SH-SY5Y (cell line): ENCODE results near the gene OTOGL.

Source experiments
- GATA2 ChIP-seq: IDR thresholded peaks from 2 replicates; pipeline ENCODE4 v1.6.1; 2011; ENCODE audit warnings: mild to moderate bottlenecking, low read depth, low read length
- GATA3 ChIP-seq: IDR thresholded peaks from 2 replicates; pipeline ENCODE4 v1.6.1; 2011; ENCODE audit warnings: low read depth, mild to moderate bottlenecking, low read length, moderate library complexity

DNA sequence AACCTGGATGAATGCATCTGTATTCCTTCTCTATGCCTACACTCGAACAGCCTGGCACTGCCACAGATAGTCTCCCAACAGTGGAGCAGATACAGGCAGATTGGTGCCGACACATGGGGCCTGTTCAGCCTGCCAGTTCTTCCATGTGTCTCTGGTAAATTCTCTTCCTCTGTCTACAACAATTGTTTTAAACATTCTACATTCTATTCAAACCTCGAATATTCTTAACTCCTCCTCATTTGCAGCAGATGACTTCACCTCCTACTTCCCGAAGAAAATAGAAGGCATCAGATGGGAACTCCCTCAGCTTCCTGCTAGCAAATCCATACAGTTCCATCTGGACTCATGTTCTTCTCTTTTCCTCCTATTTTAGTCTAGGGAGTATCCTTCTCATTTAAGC is 43.1 kb upstream of the OTOGL start:
- TF ChIP-seq GATA2 (no peak), GATA3 (no peak)
